ENCODE data around the gene FKBP15.

- TF ChIP-seq CTCF (IDR thresholded peaks at IDR 0.05; ENCODE audit: poor library complexity) (no peak), EZH2 (IDR thresholded peaks at IDR 0.05; ENCODE audit: borderline replicate concordance) (no peak), EZH2phosphoT487 (IDR thresholded peaks at IDR 0.05; ENCODE audit: low read depth, severe bottlenecking, unreplicated experiment) (no peak)
These were observed 20.1 kb upstream of the FKBP15 start for GRCh38 chr9:113241161-113241560.

All from hepatocyte (in vitro differentiated cells).